K562 (cell line): ENCODE measurements around the gene EPO. TPM values are rescaled to one million over a fixed set of nuclear protein-coding genes. Genes with fewer than 3 reads are reported as not detected.

ENCODE experiments used
- BRD4 ChIP-seq: fragments of 200-600 bp; sonication (generic); IDR thresholded peaks from 2 replicates; pipeline ENCODE4 v1.6.1; 2017; ENCODE audit warnings: inconsistent platforms
- CHD2 ChIP-seq: IDR thresholded peaks from 2 replicates; pipeline ENCODE4 v1.6.1; 2011; ENCODE audit warnings: low read depth, low read length
- FOS ChIP-seq: IDR thresholded peaks from 3 replicates; pipeline ENCODE4 v1.6.1; 2011; ENCODE audit not compliant: insufficient read length; ENCODE audit errors: extremely low read depth
- FOXK1 ChIP-seq: sonication (generic); formaldehyde crosslinking; IDR thresholded peaks from 2 replicates; pipeline ENCODE4 v1.8.0; 2022; ENCODE audit warnings: missing genetic modification reagents, mild to moderate bottlenecking, borderline replicate concordance
- JUN ChIP-seq, 2 experiments: sonication (generic) in 1 of 2; formaldehyde crosslinking in 1 of 2; IDR thresholded peaks; 2 replicates each; pipeline versions ENCODE4 v1.6.1 to v1.8.0; 2012 to 2022; ENCODE audit warnings: borderline replicate concordance in 2 of 2, mild to moderate bottlenecking in 2 of 2, improper control_type of control experiment in 1 of 2, low read depth in 1 of 2, low read length in 1 of 2, missing genetic modification reagents in 1 of 2
- MTF1 ChIP-seq: fragments of 250-450 bp; sonication (Bioruptor Pico); IDR thresholded peaks from 2 replicates; pipeline ENCODE4 v1.9.0; 2021; ENCODE audit warnings: moderate library complexity, mild to moderate bottlenecking, inconsistent platforms, borderline replicate concordance
- NFE2 ChIP-seq: IDR thresholded peaks from 2 replicates; pipeline ENCODE4 v1.6.1; 2014; ENCODE audit warnings: antibody characterized with exemption, low read depth
- NR4A1 ChIP-seq, 2 experiments: fragments of 250-450 bp in 1 of 2; fragments of 450-650 bp in 1 of 2; sonication (Bioruptor Pico) in 1 of 2; IDR thresholded peaks; 2 replicates each; pipeline versions ENCODE4 v1.4.0 to v1.6.1; 2016 to 2020; ENCODE audit warnings: mild to moderate bottlenecking in 2 of 2, missing compliant biosample characterization in 1 of 2, missing genetic modification characterization in 1 of 2, moderate library complexity in 1 of 2
- ZC3H8 ChIP-seq: fragments of 450-650 bp; IDR thresholded peaks from 2 replicates; pipeline ENCODE4 v1.6.1; 2017
- ZNF584 ChIP-seq: fragments of 200-800 bp; sonication (Bioruptor generic); IDR thresholded peaks from 2 replicates; pipeline ENCODE4 v1.6.1; 2016; ENCODE audit warnings: low read depth, mild to moderate bottlenecking, missing genetic modification characterization, missing compliant biosample characterization
- ZNF717 ChIP-seq: fragments of 250-450 bp; sonication (Bioruptor Pico); IDR thresholded peaks from 2 replicates; pipeline ENCODE4 v1.5.0; 2021
- ZNF75A ChIP-seq: fragments of 450-650 bp; formaldehyde crosslinking; IDR thresholded peaks from 2 replicates; pipeline ENCODE4 v1.4.0; 2020; ENCODE audit warnings: mild to moderate bottlenecking
- polyA plus RNA-seq, 8 experiments: library from polyadenylated mRNA; depleted of rRNA in 4 of 8; stranded (reverse) in 5 of 8; unstranded in 3 of 8; fragments of >200 nt; fragmentation: Nextera tagmentation in 2 of 8; fragmentation: Illumina TruSeq in 1 of 8; extraction: Ambion mirVana in 2 of 8; extraction: Trizol in 1 of 8; gene quantifications; 2 replicates each; pipeline versions ENCODE4 v1.2.1 to v1.2.3, GENCODE V29; 2011 to 2014; ENCODE audit warnings: inconsistent platforms in 1 of 8, missing spikeins in 1 of 8
- total RNA-seq, 7 experiments: library from RNA; depleted of rRNA in 6 of 7; stranded (reverse); fragments of >200 nt in 6 of 7; fragmentation: Illumina TruSeq in 2 of 7; extraction: Trizol in 2 of 7; gene quantifications; 2 replicates each; pipeline versions ENCODE4 v1.2.1 to v1.2.3, GENCODE V29; 2011 to 2021; ENCODE audit warnings: low replicate concordance in 1 of 7
- TF ChIP-seq, protein P1 (sequence below), 2 experiments: fragments of 450-650 bp in 1 of 2; IDR thresholded peaks; 2 replicates each; pipeline ENCODE4 v1.6.1; 2011 to 2017; ENCODE audit warnings: low read depth in 2 of 2, antibody characterized with exemption in 1 of 2, borderline replicate concordance in 1 of 2, low read length in 1 of 2, mild to moderate bottlenecking in 1 of 2, mixed read lengths in 1 of 2; ENCODE audit not compliant: control insufficient read depth in 1 of 2
- TF ChIP-seq, protein P2 (sequence below): fragments of 450-650 bp; IDR thresholded peaks from 2 replicates; pipeline ENCODE4 v1.6.1; 2016; ENCODE audit warnings: low read depth
- TF ChIP-seq, protein P3 (sequence below): fragments of 450-650 bp; IDR thresholded peaks from 2 replicates; pipeline ENCODE4 v1.6.1; 2017; ENCODE audit warnings: antibody characterized with exemption

Gene EPO
- total and polyA plus RNA-seq, 9 of the 15 experiments (the other 6 are each of a cell fraction or from before 2014, with no cell fraction given), result 0.06 to 0.41 (median 0.07) TPM; not detected in 6

DNA sequence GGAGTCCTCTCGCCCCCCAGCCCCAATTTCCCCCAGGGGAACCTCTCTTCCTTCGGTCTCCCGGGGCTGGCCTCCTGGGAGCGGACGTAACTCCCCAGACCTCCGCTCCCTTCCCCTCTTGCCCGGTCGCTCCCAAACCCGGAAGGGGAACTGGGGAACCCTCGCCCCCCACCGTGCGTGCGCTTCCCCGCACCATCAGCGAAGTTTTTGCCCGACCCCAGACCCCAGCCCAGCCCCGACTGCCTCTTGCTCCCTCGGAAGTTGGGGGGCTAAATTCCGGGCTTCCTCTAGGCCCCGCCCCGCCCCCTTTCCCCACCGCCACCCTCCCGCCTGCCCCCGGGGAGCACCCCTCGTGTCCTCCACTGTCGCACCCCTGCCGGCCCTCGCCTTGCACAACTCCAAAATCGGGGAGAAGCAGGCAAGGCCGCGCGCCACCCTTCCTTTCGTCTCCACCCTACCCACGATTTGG lies 46.3 kb upstream of the EPO start (continued):
- TF ChIP-seq, protein P1, sequence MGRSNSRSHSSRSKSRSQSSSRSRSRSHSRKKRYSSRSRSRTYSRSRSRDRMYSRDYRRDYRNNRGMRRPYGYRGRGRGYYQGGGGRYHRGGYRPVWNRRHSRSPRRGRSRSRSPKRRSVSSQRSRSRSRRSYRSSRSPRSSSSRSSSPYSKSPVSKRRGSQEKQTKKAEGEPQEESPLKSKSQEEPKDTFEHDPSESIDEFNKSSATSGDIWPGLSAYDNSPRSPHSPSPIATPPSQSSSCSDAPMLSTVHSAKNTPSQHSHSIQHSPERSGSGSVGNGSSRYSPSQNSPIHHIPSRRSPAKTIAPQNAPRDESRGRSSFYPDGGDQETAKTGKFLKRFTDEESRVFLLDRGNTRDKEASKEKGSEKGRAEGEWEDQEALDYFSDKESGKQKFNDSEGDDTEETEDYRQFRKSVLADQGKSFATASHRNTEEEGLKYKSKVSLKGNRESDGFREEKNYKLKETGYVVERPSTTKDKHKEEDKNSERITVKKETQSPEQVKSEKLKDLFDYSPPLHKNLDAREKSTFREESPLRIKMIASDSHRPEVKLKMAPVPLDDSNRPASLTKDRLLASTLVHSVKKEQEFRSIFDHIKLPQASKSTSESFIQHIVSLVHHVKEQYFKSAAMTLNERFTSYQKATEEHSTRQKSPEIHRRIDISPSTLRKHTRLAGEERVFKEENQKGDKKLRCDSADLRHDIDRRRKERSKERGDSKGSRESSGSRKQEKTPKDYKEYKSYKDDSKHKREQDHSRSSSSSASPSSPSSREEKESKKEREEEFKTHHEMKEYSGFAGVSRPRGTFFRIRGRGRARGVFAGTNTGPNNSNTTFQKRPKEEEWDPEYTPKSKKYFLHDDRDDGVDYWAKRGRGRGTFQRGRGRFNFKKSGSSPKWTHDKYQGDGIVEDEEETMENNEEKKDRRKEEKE (IDR thresholded peaks at IDR 0.05; ENCODE audit: borderline replicate concordance in 1 of 2, control insufficient read depth in 1 of 2, low read depth in 2 of 2, low read length in 1 of 2), result no peak
- no peak for TF ChIP-seq NR4A1 (CRISPR knock-in tag; IDR thresholded peaks at IDR 0.05)
- 0 out of 2 replicates have a peak, but pooled peaks have one; percentile 12 for TF ChIP-seq NR4A1 (tag; IDR thresholded peaks at IDR 0.05)
- TF ChIP-seq, protein P2, sequence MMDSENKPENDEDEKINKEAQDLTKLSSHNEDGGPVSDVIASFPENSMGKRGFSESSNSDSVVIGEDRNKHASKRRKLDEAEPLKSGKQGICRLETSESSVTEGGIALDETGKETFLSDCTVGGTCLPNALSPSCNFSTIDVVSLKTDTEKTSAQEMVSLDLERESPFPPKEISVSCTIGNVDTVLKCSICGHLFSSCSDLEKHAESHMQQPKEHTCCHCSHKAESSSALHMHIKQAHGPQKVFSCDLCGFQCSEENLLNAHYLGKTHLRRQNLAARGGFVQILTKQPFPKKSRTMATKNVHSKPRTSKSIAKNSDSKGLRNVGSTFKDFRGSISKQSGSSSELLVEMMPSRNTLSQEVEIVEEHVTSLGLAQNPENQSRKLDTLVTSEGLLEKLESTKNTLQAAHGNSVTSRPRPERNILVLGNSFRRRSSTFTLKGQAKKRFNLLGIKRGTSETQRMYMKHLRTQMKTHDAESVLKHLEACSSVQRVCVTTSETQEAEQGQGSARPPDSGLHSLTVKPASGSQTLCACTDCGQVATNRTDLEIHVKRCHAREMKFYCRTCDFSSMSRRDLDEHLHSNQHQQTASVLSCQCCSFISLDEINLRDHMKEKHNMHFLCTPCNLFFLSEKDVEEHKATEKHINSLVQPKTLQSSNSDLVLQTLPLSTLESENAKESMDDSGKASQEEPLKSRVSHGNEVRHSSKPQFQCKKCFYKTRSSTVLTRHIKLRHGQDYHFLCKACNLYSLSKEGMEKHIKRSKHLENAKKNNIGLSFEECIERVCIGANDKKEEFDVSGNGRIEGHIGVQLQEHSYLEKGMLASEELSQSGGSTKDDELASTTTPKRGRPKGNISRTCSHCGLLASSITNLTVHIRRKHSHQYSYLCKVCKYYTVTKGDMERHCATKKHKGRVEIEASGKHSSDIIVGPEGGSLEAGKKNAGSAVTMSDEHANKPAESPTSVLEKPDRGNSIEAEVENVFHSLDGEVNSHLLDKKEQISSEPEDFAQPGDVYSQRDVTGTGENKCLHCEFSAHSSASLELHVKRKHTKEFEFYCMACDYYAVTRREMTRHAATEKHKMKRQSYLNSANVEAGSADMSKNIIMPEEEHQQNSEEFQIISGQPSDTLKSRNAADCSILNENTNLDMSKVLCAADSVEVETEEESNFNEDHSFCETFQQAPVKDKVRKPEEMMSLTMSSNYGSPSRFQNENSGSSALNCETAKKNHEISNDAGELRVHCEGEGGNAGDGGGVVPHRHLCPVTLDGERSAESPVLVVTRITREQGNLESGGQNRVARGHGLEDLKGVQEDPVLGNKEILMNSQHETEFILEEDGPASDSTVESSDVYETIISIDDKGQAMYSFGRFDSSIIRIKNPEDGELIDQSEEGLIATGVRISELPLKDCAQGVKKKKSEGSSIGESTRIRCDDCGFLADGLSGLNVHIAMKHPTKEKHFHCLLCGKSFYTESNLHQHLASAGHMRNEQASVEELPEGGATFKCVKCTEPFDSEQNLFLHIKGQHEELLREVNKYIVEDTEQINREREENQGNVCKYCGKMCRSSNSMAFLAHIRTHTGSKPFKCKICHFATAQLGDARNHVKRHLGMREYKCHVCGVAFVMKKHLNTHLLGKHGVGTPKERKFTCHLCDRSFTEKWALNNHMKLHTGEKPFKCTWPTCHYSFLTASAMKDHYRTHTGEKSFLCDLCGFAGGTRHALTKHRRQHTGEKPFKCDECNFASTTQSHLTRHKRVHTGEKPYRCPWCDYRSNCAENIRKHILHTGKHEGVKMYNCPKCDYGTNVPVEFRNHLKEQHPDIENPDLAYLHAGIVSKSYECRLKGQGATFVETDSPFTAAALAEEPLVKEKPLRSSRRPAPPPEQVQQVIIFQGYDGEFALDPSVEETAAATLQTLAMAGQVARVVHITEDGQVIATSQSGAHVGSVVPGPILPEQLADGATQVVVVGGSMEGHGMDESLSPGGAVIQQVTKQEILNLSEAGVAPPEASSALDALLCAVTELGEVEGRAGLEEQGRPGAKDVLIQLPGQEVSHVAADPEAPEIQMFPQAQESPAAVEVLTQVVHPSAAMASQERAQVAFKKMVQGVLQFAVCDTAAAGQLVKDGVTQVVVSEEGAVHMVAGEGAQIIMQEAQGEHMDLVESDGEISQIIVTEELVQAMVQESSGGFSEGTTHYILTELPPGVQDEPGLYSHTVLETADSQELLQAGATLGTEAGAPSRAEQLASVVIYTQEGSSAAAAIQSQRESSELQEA, result no peak
- TF ChIP-seq CHD2, result no peak
- TF ChIP-seq FOXK1 (CRISPR knock-in tag), result no peak
- TF ChIP-seq, protein P3, sequence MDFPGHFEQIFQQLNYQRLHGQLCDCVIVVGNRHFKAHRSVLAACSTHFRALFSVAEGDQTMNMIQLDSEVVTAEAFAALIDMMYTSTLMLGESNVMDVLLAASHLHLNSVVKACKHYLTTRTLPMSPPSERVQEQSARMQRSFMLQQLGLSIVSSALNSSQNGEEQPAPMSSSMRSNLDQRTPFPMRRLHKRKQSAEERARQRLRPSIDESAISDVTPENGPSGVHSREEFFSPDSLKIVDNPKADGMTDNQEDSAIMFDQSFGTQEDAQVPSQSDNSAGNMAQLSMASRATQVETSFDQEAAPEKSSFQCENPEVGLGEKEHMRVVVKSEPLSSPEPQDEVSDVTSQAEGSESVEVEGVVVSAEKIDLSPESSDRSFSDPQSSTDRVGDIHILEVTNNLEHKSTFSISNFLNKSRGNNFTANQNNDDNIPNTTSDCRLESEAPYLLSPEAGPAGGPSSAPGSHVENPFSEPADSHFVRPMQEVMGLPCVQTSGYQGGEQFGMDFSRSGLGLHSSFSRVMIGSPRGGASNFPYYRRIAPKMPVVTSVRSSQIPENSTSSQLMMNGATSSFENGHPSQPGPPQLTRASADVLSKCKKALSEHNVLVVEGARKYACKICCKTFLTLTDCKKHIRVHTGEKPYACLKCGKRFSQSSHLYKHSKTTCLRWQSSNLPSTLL, result no peak
- TF ChIP-seq ZNF717 (CRISPR knock-in tag), result no peak
- no peak for TF ChIP-seq ZC3H8
- TF ChIP-seq JUN (IDR thresholded peaks at IDR 0.05; ENCODE audit: borderline replicate concordance, low read depth, low read length), result no peak
- TF ChIP-seq JUN (CRISPR knock-in tag; IDR thresholded peaks at IDR 0.05; ENCODE audit: borderline replicate concordance), result no peak
- no peak for TF ChIP-seq NFE2
- TF ChIP-seq BRD4, result no peak
- TF ChIP-seq MTF1 (CRISPR knock-in tag), result no peak
- TF ChIP-seq ZNF75A (CRISPR knock-in tag), result no peak
- TF ChIP-seq FOS, result no peak
- TF ChIP-seq ZNF584, result 0 out of 2 replicates have a peak, but pooled peaks have one; percentile 12
